GM19328 (cell line): Measurements from ENCODE around the gene COL2A1.

Source experiments
- ATAC-seq: cut with Tn5 transposase; IDR thresholded peaks from one replicate; pipeline ENCODE4 v1.9.1; 2021; ENCODE audit warnings: mild to moderate bottlenecking, moderate library complexity; ENCODE audit not compliant: unreplicated experiment

The COL2A1 gene

GRCh38 chr12:48004053-48004941, at the start of gene COL2A1:
COL2A1 (minus strand) TSS chr12:48004476; CDS start chr12:48004321, 155 bp downstream.
- ATAC-seq: no peak

GRCh38 chr12:48053883-48054282, 49.6 kb upstream of the COL2A1 start:
- ATAC-seq: no peak

- ATAC-seq: no peak
These were observed 48.8 kb upstream of the COL2A1 start for GRCh38 chr12:48053122-48053521.

- no peak for ATAC-seq
These were observed 47.4 kb upstream of the COL2A1 start for GRCh38 chr12:48051681-48052080.

GRCh38 chr12:48050174-48050573, 45.9 kb upstream of the COL2A1 start:
- ATAC-seq: no peak

GRCh38 chr12:48045965-48046518, 41.8 kb upstream of the COL2A1 start:
- no peak for ATAC-seq

GRCh38 chr12:48045061-48045846, 41.0 kb upstream of the COL2A1 start:
- no peak for ATAC-seq

- no peak for ATAC-seq
These were observed 40.1 kb upstream of the COL2A1 start for GRCh38 chr12:48044396-48044795.

- no peak for ATAC-seq
These were observed 39.5 kb upstream of the COL2A1 start for GRCh38 chr12:48043771-48044170.

- ATAC-seq: no peak
These were observed 37.5 kb upstream of the COL2A1 start for GRCh38 chr12:48041591-48042423.

GRCh38 chr12:48040354-48040753, 36.1 kb upstream of the COL2A1 start:
- no peak for ATAC-seq

GRCh38 chr12:48039151-48039550, 34.9 kb upstream of the COL2A1 start:
- no peak for ATAC-seq

GRCh38 chr12:48038085-48038484, 33.8 kb upstream of the COL2A1 start:
- no peak for ATAC-seq

GRCh38 chr12:48037267-48037915, 33.1 kb upstream of the COL2A1 start:
- ATAC-seq: no peak

GRCh38 chr12:48036818-48037217, 32.5 kb upstream of the COL2A1 start:
- ATAC-seq: no peak

GRCh38 chr12:48034835-48035805, 30.8 kb upstream of the COL2A1 start:
- no peak for ATAC-seq

- ATAC-seq: no peak
These were observed 29.2 kb upstream of the COL2A1 start for GRCh38 chr12:48033451-48033850.

- ATAC-seq: no peak
These were observed 28.3 kb upstream of the COL2A1 start for GRCh38 chr12:48032597-48032996.
